Measurements from ENCODE around the gene EVA1C.
"Not testable (repeated sequence)": the region's sequence is repeated elsewhere in the genome, so short reads cannot be mapped to it uniquely, and the experiment has no call there.

EVA1C gene

GRCh38 chr21:32530809-32531208 is 118.3 kb downstream of the EVA1C start:
- not testable (repeated sequence) for H3K4me3 ChIP-seq (ENCODE audit: low read length); H3K36me3 ChIP-seq (ENCODE audit: insufficient read depth, low read depth, low read length); H3K9ac ChIP-seq (ENCODE audit: low read depth, low read length); H3K27me3 ChIP-seq (ENCODE audit: insufficient read depth, low read length); H3K9me3 ChIP-seq (ENCODE audit: insufficient read depth, low read depth, low read length); H3K27ac ChIP-seq (ENCODE audit: low read length); H3K4me1 ChIP-seq (ENCODE audit: insufficient read depth, low read length)

- not testable (repeated sequence) for H3K9me3 ChIP-seq (ENCODE audit: insufficient read depth, low read depth, low read length); H3K4me1 ChIP-seq (ENCODE audit: insufficient read depth, low read length); H3K9ac ChIP-seq (ENCODE audit: low read depth, low read length); H3K27ac ChIP-seq (ENCODE audit: low read length); H3K36me3 ChIP-seq (ENCODE audit: insufficient read depth, low read depth, low read length); H3K27me3 ChIP-seq (ENCODE audit: insufficient read depth, low read length); H3K4me3 ChIP-seq (ENCODE audit: low read length)
These were observed 119.1 kb downstream of the EVA1C start for GRCh38 chr21:32531561-32531960.

GRCh38 chr21:32532636-32533035 is 120.1 kb downstream of the EVA1C start:
- Histone ChIP-seq H3K36me3 (ENCODE audit: insufficient read depth, low read depth, low read length) (no peaks in the 10 kb centered on the region), H3K27ac (ENCODE audit: low read length) (no peak overlapping the region), H3K9me3 (ENCODE audit: insufficient read depth, low read depth, low read length) (no peaks in the 10 kb centered on the region; the same call in 1 of the 2 replicates), H3K4me3 (ENCODE audit: low read length) (no peak overlapping the region), H3K9ac (ENCODE audit: low read depth, low read length) (no peak overlapping the region), H3K27me3 (ENCODE audit: insufficient read depth, low read length) (no peaks in the 10 kb centered on the region), H3K4me1 (ENCODE audit: insufficient read depth, low read length) (no peaks in the 10 kb centered on the region)

- no peaks in the 10 kb centered on the region; the same call in 1 of the 2 replicates for H3K9me3 ChIP-seq (ENCODE audit: insufficient read depth, low read depth, low read length)
- no peaks in the 10 kb centered on the region for H3K4me1 ChIP-seq (ENCODE audit: insufficient read depth, low read length)
- H3K9ac ChIP-seq (ENCODE audit: low read depth, low read length) = no peak overlapping the region
- no peaks in the 10 kb centered on the region for H3K36me3 ChIP-seq (ENCODE audit: insufficient read depth, low read depth, low read length)
- no peak overlapping the region for H3K4me3 ChIP-seq (ENCODE audit: low read length)
- H3K27me3 ChIP-seq (ENCODE audit: insufficient read depth, low read length) = no peaks in the 10 kb centered on the region
- no peak overlapping the region for H3K27ac ChIP-seq (ENCODE audit: low read length)
These were observed 120.5 kb downstream of the EVA1C start for GRCh38 chr21:32533053-32533452.

- no peak overlapping the region for H3K9ac ChIP-seq (ENCODE audit: low read depth, low read length)
- no peak overlapping the region for H3K4me3 ChIP-seq (ENCODE audit: low read length)
- H3K9me3 ChIP-seq (ENCODE audit: insufficient read depth, low read depth, low read length) = no peaks in the 10 kb centered on the region; the same call in 1 of the 2 replicates
- no peaks in the 10 kb centered on the region for H3K36me3 ChIP-seq (ENCODE audit: insufficient read depth, low read depth, low read length)
- peaks cover 2% of the 10 kb centered on the region; the same call in 1 of the 2 replicates for H3K4me1 ChIP-seq (ENCODE audit: insufficient read depth, low read length)
- H3K27me3 ChIP-seq (ENCODE audit: insufficient read depth, low read length) = no peaks in the 10 kb centered on the region
- no peak overlapping the region for H3K27ac ChIP-seq (ENCODE audit: low read length)
These were observed 121.1 kb downstream of the EVA1C start for GRCh38 chr21:32533611-32534010.

GRCh38 chr21:32534113-32534512 is 121.6 kb downstream of the EVA1C start:
- Histone ChIP-seq H3K9ac (ENCODE audit: low read depth, low read length) (no peak overlapping the region), H3K36me3 (ENCODE audit: insufficient read depth, low read depth, low read length) (no peaks in the 10 kb centered on the region), H3K27ac (ENCODE audit: low read length) (no peak overlapping the region), H3K4me3 (ENCODE audit: low read length) (no peak overlapping the region), H3K4me1 (ENCODE audit: insufficient read depth, low read length) (peaks cover 7% of the 10 kb centered on the region; the same call in 1 of the 2 replicates), H3K27me3 (ENCODE audit: insufficient read depth, low read length) (no peaks in the 10 kb centered on the region), H3K9me3 (ENCODE audit: insufficient read depth, low read depth, low read length) (no peaks in the 10 kb centered on the region; the same call in 1 of the 2 replicates)

- Histone ChIP-seq H3K4me3 (ENCODE audit: low read length) (no peak overlapping the region), H3K9ac (ENCODE audit: low read depth, low read length) (no peak overlapping the region), H3K27me3 (ENCODE audit: insufficient read depth, low read length) (no peaks in the 10 kb centered on the region), H3K4me1 (ENCODE audit: insufficient read depth, low read length) (peaks cover 7% of the 10 kb centered on the region; the same call in 1 of the 2 replicates), H3K27ac (ENCODE audit: low read length) (no peak overlapping the region), H3K36me3 (ENCODE audit: insufficient read depth, low read depth, low read length) (no peaks in the 10 kb centered on the region), H3K9me3 (ENCODE audit: insufficient read depth, low read depth, low read length) (no peaks in the 10 kb centered on the region; the same call in 1 of the 2 replicates)
These were observed 123.1 kb downstream of the EVA1C start for GRCh38 chr21:32535612-32536011.

- Histone ChIP-seq H3K9ac (ENCODE audit: low read depth, low read length) (no peak overlapping the region), H3K4me1 (ENCODE audit: insufficient read depth, low read length) (peaks cover 7% of the 10 kb centered on the region; the same call in 1 of the 2 replicates), H3K36me3 (ENCODE audit: insufficient read depth, low read depth, low read length) (no peaks in the 10 kb centered on the region)
These were observed 125.0 kb downstream of the EVA1C start for GRCh38 chr21:32537569-32537881.

GRCh38 chr21:32538147-32538792 is 125.8 kb downstream of the EVA1C start:
- no peak overlapping the region for H3K27ac ChIP-seq (ENCODE audit: low read length)
- no peaks in the 10 kb centered on the region for H3K9me3 ChIP-seq (ENCODE audit: insufficient read depth, low read depth, low read length)
- H3K4me3 ChIP-seq (ENCODE audit: low read length) = no peak overlapping the region
- no peaks in the 10 kb centered on the region for H3K36me3 ChIP-seq (ENCODE audit: insufficient read depth, low read depth, low read length)
- H3K27me3 ChIP-seq (ENCODE audit: insufficient read depth, low read length) = no peaks in the 10 kb centered on the region
- peaks cover 7% of the 10 kb centered on the region; the same call in 1 of the 2 replicates for H3K4me1 ChIP-seq (ENCODE audit: insufficient read depth, low read length)
- no peak overlapping the region for H3K9ac ChIP-seq (ENCODE audit: low read depth, low read length)

More at GRCh38 chr21:32537569-32537881, 125.0 kb downstream of the EVA1C start:
- no peak overlapping the region for H3K4me3 ChIP-seq (ENCODE audit: low read length)
- H3K27ac ChIP-seq (ENCODE audit: low read length) = no peak overlapping the region
- H3K27me3 ChIP-seq (ENCODE audit: insufficient read depth, low read length) = no peaks in the 10 kb centered on the region
- no peaks in the 10 kb centered on the region for H3K9me3 ChIP-seq (ENCODE audit: insufficient read depth, low read depth, low read length)

- Histone ChIP-seq H3K4me1 (ENCODE audit: insufficient read depth, low read length) (peaks cover 7% of the 10 kb centered on the region; the same call in 1 of the 2 replicates), H3K27ac (ENCODE audit: low read length) (no peak overlapping the region), H3K4me3 (ENCODE audit: low read length) (no peak overlapping the region), H3K27me3 (ENCODE audit: insufficient read depth, low read length) (no peaks in the 10 kb centered on the region), H3K9ac (ENCODE audit: low read depth, low read length) (no peak overlapping the region), H3K9me3 (ENCODE audit: insufficient read depth, low read depth, low read length) (no peaks in the 10 kb centered on the region), H3K36me3 (ENCODE audit: insufficient read depth, low read depth, low read length) (no peaks in the 10 kb centered on the region)
These were observed 126.9 kb downstream of the EVA1C start for GRCh38 chr21:32539378-32539777.

- H3K9me3 ChIP-seq (ENCODE audit: insufficient read depth, low read depth, low read length); H3K4me3 ChIP-seq (ENCODE audit: low read length); H3K27ac ChIP-seq (ENCODE audit: low read length); H3K36me3 ChIP-seq (ENCODE audit: insufficient read depth, low read depth, low read length); H3K27me3 ChIP-seq (ENCODE audit: insufficient read depth, low read length); H3K4me1 ChIP-seq (ENCODE audit: insufficient read depth, low read length); H3K9ac ChIP-seq (ENCODE audit: low read depth, low read length): not testable (repeated sequence)
These were observed 130.6 kb downstream of the EVA1C start for GRCh38 chr21:32543056-32543455.

GRCh38 chr21:32543975-32544374 is 131.5 kb downstream of the EVA1C start:
- Histone ChIP-seq H3K27me3 (ENCODE audit: insufficient read depth, low read length) (no peaks in the 10 kb centered on the region), H3K27ac (ENCODE audit: low read length) (no peak overlapping the region), H3K36me3 (ENCODE audit: insufficient read depth, low read depth, low read length) (no peaks in the 10 kb centered on the region), H3K9ac (ENCODE audit: low read depth, low read length) (no peak overlapping the region), H3K4me1 (ENCODE audit: insufficient read depth, low read length) (peaks cover 1% of the 10 kb centered on the region; the same call in 1 of the 2 replicates), H3K4me3 (ENCODE audit: low read length) (no peak overlapping the region), H3K9me3 (ENCODE audit: insufficient read depth, low read depth, low read length) (no peaks in the 10 kb centered on the region)

Data from iPS-20b (cell line).